Left ventricle myocardium inferior (tissue), 1 donor: Measurements from ENCODE around the gene SRPK1. TPM values are rescaled to one million over a fixed set of nuclear protein-coding genes. Genes with fewer than 3 reads are reported as not detected.

ENCODE experiments used
- DNase-seq: peaks from one replicate; pipeline ENCODE4 v3.0.0-alpha.2; 2020
- H3K27ac ChIP-seq: fragments of 200-600 bp; replicated peaks from 2 replicates; pipeline ENCODE4 v1.8.0; 2021
- H3K27me3 ChIP-seq: fragments of 200-600 bp; 2 replicates; pipeline ENCODE4 v1.8.0; 2021; ENCODE audit warnings: low read depth
- H3K36me3 ChIP-seq: fragments of 200-600 bp; 2 replicates; pipeline ENCODE4 v1.8.0; 2021
- H3K4me1 ChIP-seq: fragments of 200-600 bp; 2 replicates; pipeline ENCODE4 v1.8.0; 2021
- H3K4me3 ChIP-seq: fragments of 200-600 bp; 2 replicates; pipeline ENCODE4 v1.8.0; 2021; ENCODE audit warnings: mild to moderate bottlenecking, moderate library complexity
- H3K9me3 ChIP-seq: fragments of 200-600 bp; replicated peaks from 2 replicates; pipeline ENCODE4 v1.8.0; 2021
- intact Hi-C: fragments of 100-400 bp; cut with micrococcal nuclease; formaldehyde crosslinking; loops from one replicate; pipeline ENCODE4 v1.11.0; 2022
- total RNA-seq: library from RNA; stranded (reverse); fragmentation: NEBNext Ultra II Directional; extraction: Animal tissue kit (Norgen Biotek cat#: 25700); gene quantifications from one replicate; pipeline ENCODE4 v1.2.1, GENCODE V29; 2021
- TF ChIP-seq, protein P1 (sequence below): fragments of 200-600 bp; IDR thresholded peaks from 2 replicates; pipeline ENCODE4 v1.8.0; 2021; ENCODE audit warnings: antibody characterized with exemption, mild to moderate bottlenecking, borderline replicate concordance
- donor health status: DM: no; HTN: yes; CAD: no; lungs with severe emphysema.

Gene SRPK1
- total RNA-seq, 1 donor from 2014 or later, result 18.4 TPM

DNA sequence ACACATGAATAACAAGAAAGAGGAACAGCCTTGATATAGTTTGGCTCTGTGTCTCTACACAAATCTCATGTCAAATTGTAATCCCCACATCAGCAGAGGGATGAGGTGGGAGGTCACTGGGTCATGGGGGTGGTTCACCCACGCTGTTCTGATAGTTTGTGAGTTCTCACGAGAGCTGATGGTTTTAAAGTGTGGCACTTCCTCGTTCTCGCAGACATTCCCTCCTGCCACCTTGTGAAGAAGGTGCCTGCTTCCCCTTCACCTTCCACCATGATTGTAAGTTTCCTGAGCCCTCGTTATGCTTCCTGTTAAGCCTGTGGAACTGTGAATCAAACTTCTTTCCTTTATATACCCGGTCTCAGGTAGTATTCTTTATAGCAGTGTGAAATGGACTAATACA lies 13.1 kb downstream of the SRPK1 start:
- no peaks in the 10 kb centered on the region for H3K27me3 ChIP-seq
- DNase-seq, result no peak
- peaks cover 15% of the 10 kb centered on the region for H3K9me3 ChIP-seq
- peaks cover 34% of the 10 kb centered on the region for H3K36me3 ChIP-seq
- intact Hi-C loops, result no loop called here
- TF ChIP-seq, protein P1, sequence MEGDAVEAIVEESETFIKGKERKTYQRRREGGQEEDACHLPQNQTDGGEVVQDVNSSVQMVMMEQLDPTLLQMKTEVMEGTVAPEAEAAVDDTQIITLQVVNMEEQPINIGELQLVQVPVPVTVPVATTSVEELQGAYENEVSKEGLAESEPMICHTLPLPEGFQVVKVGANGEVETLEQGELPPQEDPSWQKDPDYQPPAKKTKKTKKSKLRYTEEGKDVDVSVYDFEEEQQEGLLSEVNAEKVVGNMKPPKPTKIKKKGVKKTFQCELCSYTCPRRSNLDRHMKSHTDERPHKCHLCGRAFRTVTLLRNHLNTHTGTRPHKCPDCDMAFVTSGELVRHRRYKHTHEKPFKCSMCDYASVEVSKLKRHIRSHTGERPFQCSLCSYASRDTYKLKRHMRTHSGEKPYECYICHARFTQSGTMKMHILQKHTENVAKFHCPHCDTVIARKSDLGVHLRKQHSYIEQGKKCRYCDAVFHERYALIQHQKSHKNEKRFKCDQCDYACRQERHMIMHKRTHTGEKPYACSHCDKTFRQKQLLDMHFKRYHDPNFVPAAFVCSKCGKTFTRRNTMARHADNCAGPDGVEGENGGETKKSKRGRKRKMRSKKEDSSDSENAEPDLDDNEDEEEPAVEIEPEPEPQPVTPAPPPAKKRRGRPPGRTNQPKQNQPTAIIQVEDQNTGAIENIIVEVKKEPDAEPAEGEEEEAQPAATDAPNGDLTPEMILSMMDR, result no peak
- H3K27ac ChIP-seq, result no peak overlapping the region
- no peaks in the 10 kb centered on the region for H3K4me1 ChIP-seq
- no peak overlapping the region for H3K4me3 ChIP-seq

DNA sequence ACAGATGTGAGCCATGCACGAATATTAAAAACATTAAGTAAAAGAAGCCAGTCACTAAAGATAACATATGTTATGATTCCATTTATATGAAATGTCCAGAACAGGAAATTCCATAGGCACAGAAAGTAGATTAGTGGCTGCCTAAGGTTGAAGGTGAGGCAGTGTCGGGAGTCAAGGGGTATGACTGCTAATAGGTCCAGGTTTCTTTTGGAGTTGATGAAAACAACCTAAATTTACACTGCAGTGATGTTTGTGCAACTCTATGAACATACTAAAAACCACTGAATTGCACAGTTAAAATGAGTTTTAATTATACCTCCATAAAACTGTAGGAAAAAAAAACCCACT lies 14.4 kb downstream of the SRPK1 start:
- TF ChIP-seq, protein P1, result no peak
- Histone ChIP-seq H3K9me3 (peaks cover 15% of the 10 kb centered on the region), H3K27me3 (no peaks in the 10 kb centered on the region), H3K36me3 (peaks cover 31% of the 10 kb centered on the region), H3K4me1 (no peaks in the 10 kb centered on the region), H3K4me3 (no peak overlapping the region), H3K27ac (no peak overlapping the region)
- DNase-seq, result no peak
- intact Hi-C loops, result no loop called here

DNA sequence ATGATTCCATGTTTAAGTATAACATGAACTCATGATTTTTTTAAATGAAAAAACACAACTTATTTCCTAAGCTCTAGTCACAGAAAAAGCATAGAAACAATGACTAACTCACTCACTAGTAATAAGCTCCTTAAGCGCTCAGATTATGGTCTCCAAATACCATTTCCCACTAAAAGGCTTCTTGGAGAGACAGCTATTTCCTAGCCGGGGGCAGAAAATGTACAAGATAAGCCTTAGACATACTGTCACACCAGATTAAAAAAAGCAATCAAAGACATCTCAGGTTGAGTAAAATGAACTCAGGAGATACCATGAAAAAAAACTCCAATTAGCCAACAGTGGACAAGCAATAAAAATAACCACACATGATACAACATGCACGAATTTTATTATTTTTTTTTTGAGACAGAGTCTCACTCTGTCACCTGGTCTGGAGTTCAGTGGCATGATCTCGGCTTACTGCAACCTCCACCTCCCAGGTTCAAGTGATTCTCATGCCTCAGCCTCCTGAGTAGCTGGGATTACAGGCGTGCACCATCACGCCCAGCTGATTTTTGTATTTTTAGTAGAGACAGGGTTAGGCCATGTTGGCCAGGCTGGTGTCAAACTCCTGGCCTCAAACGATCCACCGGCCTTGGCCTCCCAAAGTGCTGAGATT lies 14.9 kb downstream of the SRPK1 start:
- Histone ChIP-seq H3K36me3 (peaks cover 26% of the 10 kb centered on the region), H3K27me3 (no peaks in the 10 kb centered on the region), H3K27ac (no peak overlapping the region), H3K9me3 (peaks cover 14% of the 10 kb centered on the region), H3K4me1 (no peaks in the 10 kb centered on the region), H3K4me3 (no peak overlapping the region)
- intact Hi-C loops, result no loop called here
- TF ChIP-seq, protein P1, result no peak
- DNase-seq, result no peak

DNA sequence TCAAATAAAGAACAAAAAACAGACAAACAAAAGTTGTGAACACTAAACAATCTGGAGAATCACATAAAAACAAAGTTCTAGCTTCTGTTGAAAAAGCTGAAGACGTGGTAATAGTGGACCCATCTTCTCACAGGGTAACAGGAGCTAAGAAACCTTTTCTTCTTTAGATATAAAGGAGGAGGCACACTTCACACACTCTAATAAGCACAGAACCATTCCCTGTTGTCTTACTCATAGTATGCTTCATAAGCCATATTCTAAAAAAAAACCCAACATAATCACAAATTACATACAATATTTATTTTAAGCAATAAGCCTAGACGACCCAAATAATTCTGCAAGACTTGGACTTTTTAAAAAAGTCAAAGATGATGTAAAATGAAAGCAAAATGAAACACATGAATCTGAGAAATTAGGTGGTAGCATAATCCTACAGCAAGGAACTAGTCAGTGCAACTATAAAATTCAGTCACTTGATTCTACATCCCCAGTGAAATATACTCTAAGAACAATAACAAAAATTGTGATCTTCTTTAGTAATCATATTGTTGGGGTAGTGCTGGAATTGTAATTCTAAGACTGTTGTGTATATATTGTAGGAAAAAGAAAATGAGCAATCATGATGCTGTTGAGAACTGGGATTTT lies 15.6 kb downstream of the SRPK1 start:
- H3K27ac ChIP-seq, result no peak overlapping the region
- H3K36me3 ChIP-seq, result peaks cover 19% of the 10 kb centered on the region
- H3K4me1 ChIP-seq, result no peaks in the 10 kb centered on the region
- DNase-seq, result no peak
- H3K9me3 ChIP-seq, result peaks cover 8% of the 10 kb centered on the region
- TF ChIP-seq, protein P1, result no peak
- intact Hi-C loops, result no loop called here
- H3K4me3 ChIP-seq, result no peak overlapping the region
- no peaks in the 10 kb centered on the region for H3K27me3 ChIP-seq

DNA sequence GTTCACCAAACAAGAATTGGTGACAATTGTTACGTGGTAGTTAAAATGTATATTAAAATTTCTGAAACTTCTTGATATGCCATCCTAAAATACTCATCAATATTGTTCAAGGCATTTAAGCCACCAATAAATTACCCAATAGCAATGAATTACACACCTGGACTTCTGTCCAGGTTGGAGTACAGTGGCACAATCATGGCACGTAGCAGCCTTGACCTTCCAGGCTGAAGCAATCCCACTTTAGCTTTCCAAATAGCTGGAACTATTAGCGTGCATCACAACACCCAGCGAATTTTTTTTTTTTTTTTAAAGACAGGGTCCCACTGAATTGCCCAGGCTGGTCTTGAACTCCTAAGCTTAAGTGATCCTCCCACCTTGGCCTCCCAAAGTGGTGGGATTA lies 17.2 kb downstream of the SRPK1 start:
- Histone ChIP-seq H3K4me1 (no peaks in the 10 kb centered on the region), H3K27ac (no peak overlapping the region), H3K36me3 (peaks cover 10% of the 10 kb centered on the region), H3K9me3 (peaks cover 1% of the 10 kb centered on the region), H3K4me3 (no peak overlapping the region), H3K27me3 (no peaks in the 10 kb centered on the region)
- DNase-seq, result no peak
- intact Hi-C loops, result no loop called here
- TF ChIP-seq, protein P1, result no peak
